GM13976 (cell line): ENCODE measurements around the gene HSPA6.

Experiments
- DNase-seq: peaks from one replicate; pipeline ENCODE4 v3.0.0; 2012; ENCODE audit warnings: low spot score
- CTCF ChIP-seq: IDR thresholded peaks from 2 replicates; pipeline ENCODE4 v1.5.1; 2012; ENCODE audit warnings: borderline replicate concordance, mild to moderate bottlenecking; ENCODE audit not compliant: insufficient read depth; ENCODE audit errors: extremely low read depth, missing control alignments, control extremely low read depth
- in situ Hi-C: fragments of 300-500 bp; cut with MboI; formaldehyde crosslinking; loops from one replicate; pipeline ENCODE4 v1.12.0; 2022; ENCODE audit warnings: low sequenced_read_pairs, mixed read lengths, inconsistent platforms; ENCODE audit not compliant: unreplicated experiment

Gene HSPA6

GRCh38 chr1:161497961-161498360 is 26.4 kb upstream of the HSPA6 start:
- TF ChIP-seq CTCF = no peak
- in situ Hi-C loops = no loop called here
- no peak for DNase-seq

GRCh38 chr1:161498646-161499045 is 25.7 kb upstream of the HSPA6 start:
- in situ Hi-C loops = no loop called here
- no peak for DNase-seq
- TF ChIP-seq CTCF = no peak

- in situ Hi-C loops = no loop called here
- no peak for DNase-seq
- no peak for TF ChIP-seq CTCF
These were observed 25.0 kb upstream of the HSPA6 start for GRCh38 chr1:161499099-161500039.

GRCh38 chr1:161501234-161501633 is 23.1 kb upstream of the HSPA6 start:
- DNase-seq = no peak
- in situ Hi-C loops = no loop called here
- no peak for TF ChIP-seq CTCF

- in situ Hi-C loops = no loop called here
- no peak for DNase-seq
- TF ChIP-seq CTCF = no peak
These were observed 22.2 kb upstream of the HSPA6 start for GRCh38 chr1:161502181-161502580.

- no peak for DNase-seq
- in situ Hi-C loops = no loop called here
- no peak for TF ChIP-seq CTCF
These were observed 21.5 kb upstream of the HSPA6 start for GRCh38 chr1:161502641-161503393.
